Stimulated activated naive CD8-positive, alpha-beta T cell treated with anti-CD3 and anti-CD28 coated beads, Interleukin-15, amount 100 ng/mL, for 72 hours (primary cell): ENCODE measurements around the gene ZSCAN22.
"Not testable (repeated sequence)": the region's sequence is repeated elsewhere in the genome, so short reads cannot be mapped to it uniquely, and the experiment has no call there.

ENCODE experiments used
- ATAC-seq: fragments of 150-1000 bp; cut with Tn5 transposase; 2 replicates; pipeline ENCODE4 v1.10.0; 2021; ENCODE audit warnings: mild to moderate bottlenecking, moderate library complexity
- DNase-seq, 2 donors: peaks; one replicate each; pipeline ENCODE4 v3.0.0; 2021 to 2022
- H3K27ac Mint-ChIP-seq, 2 donors: one replicate each; pipeline ENCODE4 v1.8.0; 2022; ENCODE audit warnings: mild to moderate bottlenecking in 2 of 2, mixed read lengths in 2 of 2, moderate library complexity in 2 of 2
- H3K27me3 Mint-ChIP-seq: one replicate; pipeline ENCODE4 v1.8.0; 2022; ENCODE audit warnings: mixed read lengths
- H3K4me1 Mint-ChIP-seq: one replicate; pipeline ENCODE4 v1.8.0; 2022; ENCODE audit warnings: mild to moderate bottlenecking, mixed read lengths
- H3K4me3 Mint-ChIP-seq, 2 donors: one replicate each; pipeline ENCODE4 v1.8.0; 2022; ENCODE audit warnings: mild to moderate bottlenecking in 2 of 2, mixed read lengths in 2 of 2, moderate library complexity in 1 of 2
- H3K9me3 Mint-ChIP-seq, 2 donors: one replicate each; pipeline ENCODE4 v1.8.0; 2022; ENCODE audit warnings: mixed read lengths in 2 of 2

Gene ZSCAN22

DNA sequence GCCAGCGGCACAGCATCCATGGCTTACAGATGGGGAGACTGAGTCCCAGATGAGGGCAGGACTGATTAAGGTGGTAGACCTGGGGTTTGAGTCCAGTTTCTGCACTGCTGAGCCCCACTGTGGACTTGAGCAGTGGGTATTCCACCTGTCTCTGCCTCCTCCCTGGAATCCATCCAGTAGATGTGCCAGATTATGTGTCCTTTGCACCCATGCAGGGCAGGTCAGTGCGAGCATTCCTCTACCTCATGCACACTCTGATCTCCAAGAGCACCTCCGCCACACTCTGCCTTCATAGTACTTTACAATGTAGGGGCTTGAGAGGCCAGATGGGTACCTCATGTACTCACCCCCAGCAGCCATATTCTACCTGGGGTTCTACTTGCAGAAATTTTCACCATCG is 10.0 kb downstream of the ZSCAN22 start:
- Mint-ChIP-seq H3K4me1 (peaks cover 13% of the 10 kb centered on the region), H3K27ac (no peak overlapping the region), H3K9me3 (no peaks in the 10 kb centered on the region), H3K27me3 (no peaks in the 10 kb centered on the region), H3K4me3 (no peak overlapping the region)
- DNase-seq (no peak), ATAC-seq (no peak)

DNA sequence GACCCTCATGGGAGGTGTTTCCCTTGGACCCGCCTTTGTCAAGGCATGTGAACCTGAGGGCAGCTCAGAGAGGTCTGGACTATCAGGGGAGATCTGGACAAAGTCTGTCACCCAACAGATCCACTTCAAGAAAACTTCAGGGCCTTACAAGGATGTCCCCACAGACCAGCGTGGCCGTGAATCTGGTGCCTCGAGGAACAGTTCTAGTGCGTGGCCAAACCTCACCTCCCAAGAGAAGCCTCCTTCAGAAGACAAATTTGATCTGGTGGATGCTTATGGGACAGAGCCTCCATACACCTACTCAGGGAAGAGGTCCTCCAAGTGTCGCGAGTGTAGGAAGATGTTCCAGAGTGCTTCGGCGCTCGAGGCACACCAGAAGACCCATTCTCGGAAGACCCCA is 11.5 kb downstream of the ZSCAN22 start:
- H3K4me1 Mint-ChIP-seq = peaks cover 13% of the 10 kb centered on the region
- DNase-seq = no peak
- H3K27ac Mint-ChIP-seq = no peak overlapping the region
- no peaks in the 10 kb centered on the region for H3K9me3 Mint-ChIP-seq
- no peak for ATAC-seq
- H3K4me3 Mint-ChIP-seq = no peak overlapping the region
- H3K27me3 Mint-ChIP-seq = no peaks in the 10 kb centered on the region

- ATAC-seq = no peak
- DNase-seq = no peak
- Mint-ChIP-seq H3K27me3 (no peaks in the 10 kb centered on the region), H3K9me3 (no peaks in the 10 kb centered on the region), H3K4me1 (peaks cover 13% of the 10 kb centered on the region), H3K27ac (no peak overlapping the region), H3K4me3 (no peak overlapping the region)
These were observed 12.2 kb downstream of the ZSCAN22 start for GRCh38 chr19:58338825-58339558.

DNA sequence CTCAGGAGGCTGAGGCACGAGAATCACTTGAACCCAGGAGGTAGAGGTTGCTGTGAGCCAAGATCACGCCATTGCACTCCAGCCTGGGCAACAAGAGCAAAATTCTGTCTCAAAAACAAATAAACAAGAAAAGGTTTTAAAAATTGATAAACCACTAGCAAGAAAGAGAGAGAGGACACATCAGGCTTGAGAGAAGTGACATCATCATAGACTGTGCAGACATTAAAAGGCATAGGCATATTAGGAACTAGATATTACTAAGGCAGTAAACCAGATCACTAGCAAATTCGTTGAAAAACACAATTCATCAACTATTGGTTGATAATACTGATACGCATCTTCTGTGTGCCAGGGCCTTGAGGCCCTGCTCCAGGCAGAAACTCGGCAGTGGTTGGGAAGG is 18.8 kb downstream of the ZSCAN22 start:
- H3K4me1 Mint-ChIP-seq = peaks cover 35% of the 10 kb centered on the region
- peak overlapping the region; percentile 93 to 94 for H3K4me3 Mint-ChIP-seq
- DNase-seq (no peak), ATAC-seq (no peak)
- H3K9me3 Mint-ChIP-seq = peaks cover 0 to 8% of the 10 kb centered on the region in 2 donors
- peak overlapping the region in 1 of 2 donors; percentile 87 for H3K27ac Mint-ChIP-seq
- no peaks in the 10 kb centered on the region for H3K27me3 Mint-ChIP-seq

- H3K9me3 Mint-ChIP-seq = peaks cover 0 to 8% of the 10 kb centered on the region in 2 donors
- H3K4me1 Mint-ChIP-seq = peaks cover 41% of the 10 kb centered on the region
- peak overlapping the region; percentile 93 to 94 for H3K4me3 Mint-ChIP-seq
- peak overlapping the region; percentile 89 to 94 for H3K27ac Mint-ChIP-seq
- no peaks in the 10 kb centered on the region for H3K27me3 Mint-ChIP-seq
- ATAC-seq (peak; percentile 94), DNase-seq (peak; percentile 78 to 79)
These were observed 20.5 kb downstream of the ZSCAN22 start for GRCh38 chr19:58346961-58347929.

- not testable (repeated sequence) for H3K9me3 Mint-ChIP-seq, DNase-seq, H3K27me3 Mint-ChIP-seq
- Mint-ChIP-seq H3K4me3 (peak overlapping the region; percentile 93 to 94), H3K27ac (peak overlapping the region in 1 of 2 donors; percentile 89), H3K4me1 (peaks cover 44% of the 10 kb centered on the region)
- ATAC-seq = peak; percentile 6
These were observed 21.3 kb downstream of the ZSCAN22 start for GRCh38 chr19:58348080-58348479.

DNA sequence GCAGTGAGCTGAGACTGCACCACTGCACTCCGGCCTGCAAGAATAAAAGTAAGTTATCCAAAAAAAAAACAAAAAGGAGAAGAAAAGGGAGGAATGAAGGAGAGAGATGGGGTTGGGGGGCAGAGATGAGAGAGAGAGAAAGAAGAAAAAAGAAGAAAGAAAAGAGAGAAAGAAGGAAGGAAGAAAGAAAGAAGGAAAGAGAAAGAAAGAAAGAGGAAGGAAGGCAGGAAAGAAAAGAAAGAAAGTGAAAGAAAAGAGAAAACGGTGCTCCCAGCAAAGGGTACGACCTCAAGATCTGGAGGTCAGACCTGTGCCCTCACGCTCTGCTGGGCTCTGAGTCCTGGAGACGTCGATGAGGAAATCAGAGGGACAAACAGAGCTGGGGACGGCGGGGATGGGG is 22.8 kb downstream of the ZSCAN22 start:
- Mint-ChIP-seq H3K4me3 (peak overlapping the region; percentile 66 to 75), H3K9me3 (peaks cover 0 to 8% of the 10 kb centered on the region in 2 donors), H3K27me3 (no peaks in the 10 kb centered on the region), H3K27ac (peak overlapping the region in 1 of 2 donors; percentile 96), H3K4me1 (peaks cover 44% of the 10 kb centered on the region)
- DNase-seq = no peak
- no peak for ATAC-seq

DNA sequence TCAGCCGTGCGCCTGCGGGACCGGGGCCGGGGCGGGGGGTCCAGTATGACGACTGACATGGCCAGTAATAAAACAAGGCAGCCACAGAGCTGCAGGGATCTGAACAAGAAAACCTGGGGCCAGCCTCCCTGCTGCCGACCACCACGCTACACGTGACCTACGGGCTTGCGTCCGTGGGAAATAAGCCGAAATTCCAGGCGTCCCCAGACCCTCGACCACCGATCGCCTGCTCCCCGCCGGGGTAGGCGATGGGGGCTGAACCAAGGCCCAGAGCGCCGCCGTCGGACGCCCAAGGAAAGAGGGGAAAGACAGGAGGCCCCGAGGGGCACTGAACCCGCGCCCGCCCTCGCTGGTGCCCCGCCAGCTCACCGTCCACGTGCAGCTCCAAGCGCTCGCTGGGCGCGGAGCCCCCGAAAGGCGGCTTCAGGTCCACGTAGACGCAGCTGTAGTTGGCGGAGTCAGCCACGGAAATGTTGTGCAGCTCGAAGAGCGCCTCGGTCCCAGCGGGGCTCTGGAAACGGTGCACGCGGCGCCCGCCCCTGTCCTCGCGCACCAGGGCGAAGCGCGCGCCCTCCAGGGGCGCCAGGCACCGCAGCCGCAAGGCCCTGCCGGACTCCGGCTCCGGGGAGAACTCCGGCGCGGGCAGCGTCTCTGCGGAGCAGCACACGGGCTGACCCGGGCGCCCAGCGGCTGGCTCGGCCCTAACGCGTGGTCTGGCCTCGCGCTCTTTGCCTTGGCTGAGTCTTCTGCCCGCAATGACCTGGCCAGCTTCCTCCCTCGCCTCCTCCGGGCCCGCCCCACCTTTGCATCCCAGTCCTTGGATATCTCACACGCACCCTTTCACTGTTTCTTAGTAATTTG is 23.4 kb downstream of the ZSCAN22 start:
- peak in 1 of 2 donors; percentile 7 for DNase-seq
- Mint-ChIP-seq H3K27me3 (no peaks in the 10 kb centered on the region), H3K4me1 (peaks cover 48% of the 10 kb centered on the region), H3K9me3 (peaks cover 0 to 8% of the 10 kb centered on the region in 2 donors), H3K4me3 (peak overlapping the region in 1 of 2 donors; percentile 66), H3K27ac (peak overlapping the region in 1 of 2 donors; percentile 96)
- no peak for ATAC-seq

DNA sequence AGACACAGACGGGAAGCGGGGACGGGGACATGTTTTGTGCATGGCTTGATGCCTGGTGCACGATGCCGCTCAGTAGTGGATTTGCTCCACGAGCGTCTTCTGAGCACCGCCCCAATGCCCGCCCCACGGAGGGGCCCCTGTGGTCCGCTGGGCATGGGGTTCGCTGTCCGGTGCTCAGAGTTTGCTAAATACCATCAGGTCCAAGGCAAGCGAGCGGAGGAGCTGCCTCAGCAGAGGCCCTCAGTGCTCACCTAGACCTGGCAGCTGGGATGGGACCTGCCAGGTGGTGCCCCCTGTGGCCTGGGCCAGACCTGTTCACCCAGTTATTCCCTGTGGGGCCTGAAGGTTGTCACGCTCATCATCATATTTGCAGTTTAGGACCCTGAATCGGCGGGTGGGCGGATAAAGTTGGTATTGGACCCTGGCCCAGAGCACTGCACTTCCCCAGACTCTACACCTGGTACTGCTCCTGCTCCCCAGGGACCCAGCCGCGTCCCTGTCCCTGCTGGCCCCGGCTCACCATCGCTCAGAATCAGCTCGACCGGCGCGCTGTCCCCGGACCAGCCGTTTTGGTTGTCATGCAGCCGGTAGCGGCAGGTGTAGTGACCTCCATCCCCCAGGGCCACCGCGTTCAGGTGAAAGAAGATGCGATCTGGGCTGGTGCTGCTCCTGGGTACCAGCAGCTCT is 24.2 kb downstream of the ZSCAN22 start:
- ATAC-seq (no peak), DNase-seq (no peak)
- Mint-ChIP-seq H3K4me1 (peaks cover 49% of the 10 kb centered on the region), H3K27ac (no peak overlapping the region), H3K4me3 (peak overlapping the region in 1 of 2 donors; percentile 37), H3K9me3 (peaks cover 0 to 8% of the 10 kb centered on the region in 2 donors), H3K27me3 (no peaks in the 10 kb centered on the region)

- ATAC-seq = no peak
These were observed 24.7 kb downstream of the ZSCAN22 start for GRCh38 chr19:58351558-58351878.

GRCh38 chr19:58351990-58352755 is 25.4 kb downstream of the ZSCAN22 start:
- Mint-ChIP-seq H3K4me3 (no peak overlapping the region), H3K27me3 (no peaks in the 10 kb centered on the region), H3K27ac (no peak overlapping the region), H3K9me3 (peaks cover 0 to 8% of the 10 kb centered on the region in 2 donors), H3K4me1 (peaks cover 50% of the 10 kb centered on the region)
- ATAC-seq (no peak), DNase-seq (no peak)

More at GRCh38 chr19:58351558-58351878, 24.7 kb downstream of the ZSCAN22 start:
- peaks cover 49% of the 10 kb centered on the region for H3K4me1 Mint-ChIP-seq
- no peak overlapping the region for H3K27ac Mint-ChIP-seq
- DNase-seq = no peak
- H3K4me3 Mint-ChIP-seq = no peak overlapping the region
- H3K9me3 Mint-ChIP-seq = peaks cover 0 to 8% of the 10 kb centered on the region in 2 donors
- no peaks in the 10 kb centered on the region for H3K27me3 Mint-ChIP-seq

GRCh38 chr19:58352760-58353671 is 26.2 kb downstream of the ZSCAN22 start, which contains the start of gene A1BG:
TSS of gene A1BG (minus strand) at chr19:58353492. CDS start at chr19:58353437, 55 bp downstream.
- peaks cover 0 to 8% of the 10 kb centered on the region in 2 donors for H3K9me3 Mint-ChIP-seq
- no peaks in the 10 kb centered on the region for H3K27me3 Mint-ChIP-seq
- DNase-seq (no peak), ATAC-seq (no peak)
- no peak within 1 kb of the TSS for H3K4me3 Mint-ChIP-seq
- no peak within 1 kb of the TSS for H3K27ac Mint-ChIP-seq
- H3K4me1 Mint-ChIP-seq = peaks cover 59% of the 10 kb centered on the region
